Right lobe of liver (tissue), 6 donors: Measurements from ENCODE around the gene FOXRED1. TPM values are rescaled to one million over a fixed set of nuclear protein-coding genes. Genes with fewer than 3 reads are reported as not detected.

Experiments used
- ATAC-seq, 4 donors: fragments of 200-7000 bp; cut with Tn5 transposase; one replicate each; pipeline ENCODE4 v1.9.1; 2020; ENCODE audit warnings: mild to moderate bottlenecking in 4 of 4, moderate library complexity in 4 of 4
- DNase-seq, 3 donors: peaks; one replicate each; pipeline ENCODE4 v3.0.0-alpha.2; 2020
- H3K27ac ChIP-seq, 3 donors: fragments of 200-600 bp; one replicate each; pipeline ENCODE4 v1.8.0; 2022
- H3K27me3 ChIP-seq, 2 donors: fragments of 200-600 bp; one replicate each; pipeline ENCODE4 v1.8.0; 2022
- H3K36me3 ChIP-seq, 4 donors: fragments of 200-600 bp; sonication (generic) in 1 of 4; one replicate each; pipeline versions ENCODE4 v1.5.1 to v1.8.0; 2017 to 2022; ENCODE audit warnings: control low read depth in 1 of 4
- H3K4me1 ChIP-seq, 4 donors: fragments of 200-600 bp; sonication (generic) in 1 of 4; one replicate each; pipeline versions ENCODE4 v1.5.1 to v1.8.0; 2017 to 2022; ENCODE audit warnings: control low read depth in 1 of 4
- H3K4me3 ChIP-seq, 3 donors: fragments of 200-600 bp; one replicate each; pipeline ENCODE4 v1.8.0; 2022
- H3K9me3 ChIP-seq, 4 donors: fragments of 200-600 bp; sonication (generic) in 1 of 4; one replicate each; pipeline versions ENCODE4 v1.5.1 to v1.8.0; 2017 to 2022; ENCODE audit warnings: control low read depth in 1 of 4
- CTCF ChIP-seq, 4 donors: fragments of 200-600 bp in 3 of 4; fragments of 450-650 bp in 1 of 4; IDR thresholded peaks; one replicate each; pipeline versions ENCODE4 v1.5.1 to v1.8.0; 2016 to 2022; ENCODE audit warnings: antibody characterized with exemption in 4 of 4, mild to moderate bottlenecking in 2 of 4
- POLR2A ChIP-seq: fragments of 450-650 bp; IDR thresholded peaks from one replicate; pipeline ENCODE4 v1.6.1; 2017; ENCODE audit warnings: antibody characterized with exemption, mild to moderate bottlenecking
- WGBS: methylation state at CpG from one replicate; pipeline ENCODE4 v1.1.6; 2018; ENCODE audit warnings: low coverage, low lambda C conversion rate; ENCODE audit not compliant: insufficient coverage; ENCODE audit errors: missing lambda C conversion rate; 5-methylcytosine and 5-hydroxymethylcytosine counted together
- intact Hi-C, 2 donors: fragments of 100-400 bp; cut with DNase I; formaldehyde crosslinking; loops; one replicate each; pipeline versions ENCODE4 v1.11.2 to v1.14.1; 2022
- total RNA-seq, 6 experiments: library from RNA; depleted of rRNA in 2 of 6; stranded (reverse); fragments of >200 nt in 2 of 6; fragmentation: NEBNext Ultra II Directional in 3 of 6; extraction: Animal tissue kit (Norgen Biotek cat#: 25700) in 3 of 6; gene quantifications; one replicate each; pipeline versions ENCODE4 v1.1.0 to v1.2.4, GENCODE V29; 2016 to 2023
- donor health status: DM: no; HTN: yes; CAD: no.
- donor health status: DM: no; HTN: no; CAD: no.
- donor health status: DM: no; HTN: no; CAD: no.
- donor health status: DM: no; HTN: yes; CAD: no.
- donor health status: DM: no; HTN: yes; CAD: no.

The FOXRED1 gene
- total RNA-seq, 6 experiments from 2014 or later = 18.6 to 50.2 (median 39.8) TPM

DNA sequence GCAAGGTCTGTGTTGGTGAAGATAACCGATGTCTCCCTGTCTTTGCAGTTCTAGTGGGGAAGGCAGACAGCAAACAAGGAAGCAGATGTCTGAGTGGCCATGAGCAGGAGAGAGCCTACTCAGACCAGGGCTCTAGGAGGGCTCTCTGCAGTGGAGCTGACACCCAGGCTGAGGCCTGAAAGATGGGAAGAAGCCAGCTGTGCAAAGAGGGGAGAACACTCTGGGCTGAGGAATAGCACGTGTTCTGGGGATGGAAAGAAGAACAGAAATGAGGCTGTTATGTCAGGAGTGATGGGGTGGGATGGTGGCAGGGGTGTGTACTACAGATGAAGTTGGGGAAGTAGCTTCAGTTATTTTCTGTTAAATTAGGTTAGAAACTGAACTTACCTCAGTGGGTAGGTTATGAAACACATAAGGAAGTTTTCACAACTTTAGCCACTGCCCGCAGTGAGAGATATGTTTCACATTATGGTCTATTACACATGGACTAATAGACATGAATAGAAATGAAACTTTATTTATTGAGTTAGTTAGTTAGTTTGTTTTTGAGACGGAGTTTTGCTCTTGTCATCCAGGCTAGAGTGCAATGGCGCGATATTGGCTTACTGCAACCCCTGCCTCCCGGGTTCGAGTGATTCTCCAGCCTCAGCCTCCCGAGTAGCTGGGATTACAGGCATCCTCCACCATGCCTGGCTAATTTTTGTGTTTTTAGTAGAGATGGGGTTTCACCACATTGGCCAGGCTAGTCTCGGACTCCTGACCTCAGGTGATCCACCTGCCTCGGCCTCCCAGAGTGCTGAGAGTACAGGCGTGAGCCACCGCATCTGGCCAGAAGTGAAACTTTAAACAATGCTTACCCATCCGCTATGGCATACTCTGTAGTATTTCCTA is 42.7 kb downstream of the FOXRED1 start:
- no peaks in the 10 kb centered on the region for H3K9me3 ChIP-seq
- peak; percentile 16 to 28 (median 19) for ATAC-seq
- peaks cover 0 to 3% (median 0%) of the 10 kb centered on the region in 4 donors for H3K4me1 ChIP-seq
- no peak overlapping the region for H3K27ac ChIP-seq
- no peak for TF ChIP-seq CTCF (IDR thresholded peaks at IDR 0.05)
- TF ChIP-seq POLR2A = no peak
- no peaks in the 10 kb centered on the region for H3K27me3 ChIP-seq
- H3K4me3 ChIP-seq = no peak overlapping the region
- 66% methylated on average over 14 of the region's 14 CpGs for WGBS
- intact Hi-C loops = loop anchor here (5.0 to 10.0 kb wide), 2 partner anchors 163 to 166 kb away; no protein-coding TSS in a partner anchor
- no peak for DNase-seq
- H3K36me3 ChIP-seq = no peaks in the 10 kb centered on the region

GRCh38 chr11:126312961-126313360 is 44.0 kb downstream of the FOXRED1 start:
- H3K36me3 ChIP-seq = no peaks in the 10 kb centered on the region
- intact Hi-C loops = loop anchor here (5.0 to 10.0 kb wide), 2 partner anchors 162 to 164 kb away; no protein-coding TSS in a partner anchor
- H3K4me1 ChIP-seq = peaks cover 0 to 3% (median 0%) of the 10 kb centered on the region in 4 donors
- ATAC-seq (no peak), DNase-seq (no peak)
- WGBS = 83% methylated on average over 3 of the region's 8 CpGs
- no peak overlapping the region for H3K4me3 ChIP-seq
- no peaks in the 10 kb centered on the region for H3K27me3 ChIP-seq
- no peaks in the 10 kb centered on the region for H3K9me3 ChIP-seq
- no peak overlapping the region for H3K27ac ChIP-seq
- TF ChIP-seq POLR2A = no peak
- no peak for TF ChIP-seq CTCF (IDR thresholded peaks at IDR 0.05)

DNA sequence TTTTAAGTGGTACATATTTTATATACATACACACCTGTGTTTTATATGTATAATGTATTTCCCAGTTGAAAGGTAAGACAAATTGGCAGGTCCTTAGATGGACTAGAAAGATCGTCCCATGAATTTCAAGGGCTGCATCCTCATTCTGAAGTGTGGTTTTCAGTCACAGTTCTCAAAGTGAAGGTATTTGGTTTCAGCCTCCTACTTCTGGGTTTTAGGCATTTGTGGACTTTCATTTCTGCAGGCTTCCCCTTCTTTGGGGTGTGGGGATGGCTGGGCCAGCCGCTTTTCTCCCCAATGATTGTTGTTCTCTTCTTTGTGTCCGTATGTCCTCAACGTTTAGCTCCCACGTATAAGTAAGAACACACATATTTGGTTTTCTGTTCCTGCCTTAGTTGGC is 44.9 kb downstream of the FOXRED1 start:
- ATAC-seq = no peak
- H3K4me1 ChIP-seq = peaks cover 0 to 3% (median 0%) of the 10 kb centered on the region in 4 donors
- 74% methylated on average over 4 of the region's 5 CpGs for WGBS
- H3K4me3 ChIP-seq = no peak overlapping the region
- no peaks in the 10 kb centered on the region for H3K9me3 ChIP-seq
- H3K27ac ChIP-seq = no peak overlapping the region
- H3K27me3 ChIP-seq = no peaks in the 10 kb centered on the region
- H3K36me3 ChIP-seq = no peaks in the 10 kb centered on the region
- intact Hi-C loops = loop anchor here (5.0 to 10.0 kb wide), 2 partner anchors 161 to 163 kb away; no protein-coding TSS in a partner anchor
- TF ChIP-seq CTCF (IDR thresholded peaks at IDR 0.05) (no peak), POLR2A (no peak)
- DNase-seq = no peak

- no peak for ATAC-seq
- Histone ChIP-seq H3K27ac (peak overlapping the region in 1 of 3 donors; percentile 31), H3K27me3 (no peaks in the 10 kb centered on the region), H3K4me3 (no peak overlapping the region), H3K4me1 (no peaks in the 10 kb centered on the region), H3K9me3 (no peaks in the 10 kb centered on the region), H3K36me3 (no peaks in the 10 kb centered on the region)
- no peak for DNase-seq
- 50% methylated on average over 1 of the region's 1 CpG for WGBS
- intact Hi-C loops = loop anchor here in 1 of 2 donors (10.0 kb wide), 1 partner anchor 157 kb away; no protein-coding TSS in a partner anchor
- TF ChIP-seq CTCF (IDR thresholded peaks at IDR 0.05) = no peak
- no peak for TF ChIP-seq POLR2A
These were observed 48.4 kb downstream of the FOXRED1 start for GRCh38 chr11:126317432-126317755.
